HG03196 (cell line): Measurements from ENCODE around the gene NDUFS6.
"Not testable (repeated sequence)": the region's sequence is repeated elsewhere in the genome, so short reads cannot be mapped to it uniquely, and the experiment has no call there.

Source experiments
- ATAC-seq: cut with Tn5 transposase; IDR thresholded peaks from one replicate; pipeline ENCODE4 v1.9.1; 2021; ENCODE audit not compliant: unreplicated experiment

The NDUFS6 gene

GRCh38 chr5:1781726-1782384, 19.4 kb upstream of the NDUFS6 start:
- no peak for ATAC-seq

- no peak for ATAC-seq
These were observed 18.6 kb upstream of the NDUFS6 start for GRCh38 chr5:1782385-1783215.

GRCh38 chr5:1783216-1783554, 18.0 kb upstream of the NDUFS6 start:
- ATAC-seq, result peak; percentile 80

- ATAC-seq, result no peak
These were observed 16.8 kb upstream of the NDUFS6 start for GRCh38 chr5:1784197-1785050.

GRCh38 chr5:1785062-1785461, 16.1 kb upstream of the NDUFS6 start:
- ATAC-seq, result no peak

- no peak for ATAC-seq
These were observed 15.2 kb upstream of the NDUFS6 start for GRCh38 chr5:1785984-1786383.

- no peak for ATAC-seq
These were observed 14.4 kb upstream of the NDUFS6 start for GRCh38 chr5:1786621-1787471.

- ATAC-seq, result no peak
These were observed 13.6 kb upstream of the NDUFS6 start for GRCh38 chr5:1787472-1788047.

- ATAC-seq, result no peak
These were observed 13.0 kb upstream of the NDUFS6 start for GRCh38 chr5:1788200-1788599.

GRCh38 chr5:1788828-1789227, 12.4 kb upstream of the NDUFS6 start:
- ATAC-seq, result no peak

GRCh38 chr5:1789438-1789833, 11.8 kb upstream of the NDUFS6 start:
- ATAC-seq, result not testable (repeated sequence)

GRCh38 chr5:1789834-1790471, 11.3 kb upstream of the NDUFS6 start:
- ATAC-seq, result no peak

GRCh38 chr5:1791176-1791575, 10.0 kb upstream of the NDUFS6 start:
- ATAC-seq, result no peak

- peak; percentile 93 for ATAC-seq
These were observed 8.4 kb upstream of the NDUFS6 start for GRCh38 chr5:1792842-1793266.

GRCh38 chr5:1793301-1793740, 7.9 kb upstream of the NDUFS6 start:
- no peak for ATAC-seq

GRCh38 chr5:1793966-1794900, 7.0 kb upstream of the NDUFS6 start:
- ATAC-seq, result no peak

- ATAC-seq, result no peak
These were observed 6.3 kb upstream of the NDUFS6 start for GRCh38 chr5:1794901-1795290.

- no peak for ATAC-seq
These were observed 5.7 kb upstream of the NDUFS6 start for GRCh38 chr5:1795506-1795905.

GRCh38 chr5:1795931-1796330, 5.3 kb upstream of the NDUFS6 start:
- no peak for ATAC-seq
